GM12891 (cell line): ENCODE data around the gene ZNF527.

ENCODE experiments used
- POLR2A ChIP-seq: IDR thresholded peaks from 2 replicates; pipeline ENCODE4 v1.6.1; 2011; ENCODE audit warnings: low read depth, low read length, control low read depth
- POLR2AphosphoS5 ChIP-seq: IDR thresholded peaks from 2 replicates; pipeline ENCODE4 v1.6.1; 2011; ENCODE audit warnings: low read depth, low read length, control low read depth
- TAF1 ChIP-seq: IDR thresholded peaks from 2 replicates; pipeline ENCODE4 v1.6.1; 2011; ENCODE audit warnings: low read depth, low read length, control low read depth

GRCh38 chr19:37412700-37413099 lies 41.8 kb downstream of the ZNF527 start:
- no peak for TF ChIP-seq TAF1
- TF ChIP-seq POLR2A = no peak
- TF ChIP-seq POLR2AphosphoS5 = no peak
